Activated CD4-positive, alpha-beta T cell treated with anti-CD3 and anti-CD28 coated beads, Interleukin-2, amount 10 ng/mL, durations not matched to agents 24 days and 14 days (primary cell): Measurements from ENCODE around the gene LRIG2. TPM values are rescaled to one million over a fixed set of nuclear protein-coding genes. Genes with fewer than 3 reads are reported as not detected.

Experiments used
- DNase-seq: peaks from one replicate; pipeline ENCODE4 v3.0.0; 2022
- H3K27ac Mint-ChIP-seq: one replicate; pipeline ENCODE4 v1.8.0; 2022; ENCODE audit warnings: mild to moderate bottlenecking, mixed read lengths
- H3K27me3 Mint-ChIP-seq: one replicate; pipeline ENCODE4 v1.8.0; 2022; ENCODE audit warnings: mixed read lengths
- H3K36me3 Mint-ChIP-seq: one replicate; pipeline ENCODE4 v1.8.0; 2022; ENCODE audit warnings: low read depth, mild to moderate bottlenecking, mixed read lengths
- H3K4me1 Mint-ChIP-seq: one replicate; pipeline ENCODE4 v1.8.0; 2021; ENCODE audit warnings: mixed read lengths
- H3K4me3 Mint-ChIP-seq: one replicate; pipeline ENCODE4 v1.8.0; 2022; ENCODE audit warnings: mild to moderate bottlenecking, moderate library complexity, mixed read lengths
- H3K9me3 Mint-ChIP-seq: one replicate; pipeline ENCODE4 v1.8.0; 2021; ENCODE audit warnings: mixed read lengths
- intact Hi-C: fragments of 100-400 bp; cut with micrococcal nuclease; formaldehyde crosslinking; loops from one replicate; pipeline ENCODE4 v1.15.1; 2023
- total RNA-seq: library from RNA; stranded (reverse); gene quantifications from 2 replicates; pipeline ENCODE4 v1.2.3, GENCODE V29; 2022

LRIG2 gene
- total RNA-seq, 1 donor from 2014 or later = 12.7 TPM

DNA sequence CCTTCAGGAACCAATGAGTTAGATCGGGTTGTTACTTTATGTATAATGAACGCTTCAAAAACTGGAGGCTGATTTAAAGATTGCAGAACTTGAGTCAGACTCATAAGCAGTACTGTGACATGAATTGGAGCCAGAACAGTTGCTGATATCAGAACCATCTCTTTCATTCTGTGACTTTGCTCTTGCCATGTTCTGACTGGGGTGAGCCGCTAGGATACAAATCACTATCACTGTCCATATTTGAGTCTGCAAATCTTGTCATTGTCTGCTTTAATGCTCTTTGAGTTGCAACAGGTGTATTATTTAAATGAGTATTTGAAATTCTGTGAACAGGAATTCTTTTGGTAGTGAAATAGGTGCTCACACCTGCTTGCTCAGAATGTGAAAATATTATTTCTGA lies 52.5 kb downstream of the LRIG2 start:
- Mint-ChIP-seq H3K4me1 (peaks cover 3% of the 10 kb centered on the region), H3K27ac (no peak overlapping the region), H3K27me3 (no peaks in the 10 kb centered on the region), H3K36me3 (peaks cover 60% of the 10 kb centered on the region), H3K9me3 (no peaks in the 10 kb centered on the region), H3K4me3 (no peak overlapping the region)
- DNase-seq = no peak
- intact Hi-C loops = loop anchor here (10.0 kb wide), 1 partner anchor 849 kb away; the partner anchor contains the start of gene OLFML3

DNA sequence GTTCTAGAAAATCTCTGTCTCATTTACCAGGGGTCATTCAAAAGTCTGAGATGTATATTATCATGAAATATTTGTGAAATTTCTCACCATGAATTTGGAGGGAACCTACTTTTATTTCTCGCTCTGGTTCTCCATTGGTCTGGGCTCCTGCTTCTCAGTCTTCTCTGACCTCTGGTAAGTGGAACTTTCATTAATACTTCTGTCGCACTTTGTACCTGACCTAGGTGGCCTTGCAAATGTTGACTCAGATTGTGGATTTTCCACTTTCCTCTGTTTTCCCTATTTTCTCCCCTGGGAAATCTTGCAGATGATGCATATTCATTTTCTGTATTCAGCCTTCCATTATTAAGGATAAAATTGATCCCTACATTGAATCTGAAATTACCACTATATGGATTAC lies 53.2 kb downstream of the LRIG2 start:
- Mint-ChIP-seq H3K27me3 (no peaks in the 10 kb centered on the region), H3K27ac (no peak overlapping the region), H3K4me3 (no peak overlapping the region), H3K4me1 (peaks cover 3% of the 10 kb centered on the region), H3K36me3 (peaks cover 57% of the 10 kb centered on the region), H3K9me3 (no peaks in the 10 kb centered on the region)
- DNase-seq = no peak
- intact Hi-C loops = loop anchor here (10.0 kb wide), 1 partner anchor 849 kb away; the partner anchor contains the start of gene OLFML3

DNA sequence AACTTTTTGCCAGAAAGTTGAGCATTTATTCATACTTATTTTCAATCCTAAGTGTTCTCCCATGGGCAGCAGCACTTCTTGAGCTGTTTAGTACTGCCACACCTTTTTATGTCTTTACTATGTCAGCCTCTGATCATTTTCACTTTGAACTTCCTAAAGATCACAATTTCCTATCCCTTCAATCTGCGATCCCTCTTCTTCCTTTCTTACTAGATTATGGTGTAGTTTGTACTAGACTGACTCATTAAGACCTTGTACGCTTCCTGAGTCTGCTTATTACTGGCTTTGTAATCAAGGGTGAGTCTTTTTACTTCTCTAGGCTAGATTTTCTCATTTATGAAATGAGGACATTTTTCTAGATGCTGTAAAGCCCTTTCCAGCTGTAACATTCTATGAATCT lies 55.1 kb downstream of the LRIG2 start:
- H3K4me3 Mint-ChIP-seq = no peak overlapping the region
- H3K27ac Mint-ChIP-seq = no peak overlapping the region
- intact Hi-C loops = loop anchor here (10.0 kb wide), 1 partner anchor 847 kb away; the partner anchor contains the start of gene OLFML3
- peaks cover 47% of the 10 kb centered on the region for H3K36me3 Mint-ChIP-seq
- peaks cover 6% of the 10 kb centered on the region for H3K4me1 Mint-ChIP-seq
- no peaks in the 10 kb centered on the region for H3K9me3 Mint-ChIP-seq
- DNase-seq = no peak
- H3K27me3 Mint-ChIP-seq = no peaks in the 10 kb centered on the region

- H3K4me1 Mint-ChIP-seq = peaks cover 7% of the 10 kb centered on the region
- no peak overlapping the region for H3K4me3 Mint-ChIP-seq
- H3K36me3 Mint-ChIP-seq = peaks cover 37% of the 10 kb centered on the region
- no peak for DNase-seq
- H3K27me3 Mint-ChIP-seq = no peaks in the 10 kb centered on the region
- intact Hi-C loops = loop anchor here (10.0 kb wide), 1 partner anchor 845 kb away; the partner anchor contains the start of gene OLFML3
- no peak overlapping the region for H3K27ac Mint-ChIP-seq
- no peaks in the 10 kb centered on the region for H3K9me3 Mint-ChIP-seq
These were observed 56.7 kb downstream of the LRIG2 start for GRCh38 chr1:113129529-113130185.

- intact Hi-C loops = loop anchor here (2.0 kb wide), 1 partner anchor 60 kb away; the partner anchor contains the start of gene LRIG2
- Mint-ChIP-seq H3K27me3 (no peaks in the 10 kb centered on the region), H3K4me1 (peaks cover 7% of the 10 kb centered on the region), H3K36me3 (peaks cover 17% of the 10 kb centered on the region), H3K4me3 (no peak overlapping the region), H3K9me3 (no peaks in the 10 kb centered on the region), H3K27ac (peak overlapping the region; percentile 43)
- DNase-seq = no peak
These were observed 60.0 kb downstream of the LRIG2 start for GRCh38 chr1:113133038-113133437.

GRCh38 chr1:113133759-113134158 lies 60.8 kb downstream of the LRIG2 start:
- Mint-ChIP-seq H3K4me3 (no peak overlapping the region), H3K27ac (no peak overlapping the region), H3K27me3 (no peaks in the 10 kb centered on the region), H3K9me3 (no peaks in the 10 kb centered on the region), H3K36me3 (peaks cover 12% of the 10 kb centered on the region), H3K4me1 (peaks cover 7% of the 10 kb centered on the region)
- intact Hi-C loops = loop anchor here (2.0 kb wide), 1 partner anchor 61 kb away; the partner anchor contains the start of gene LRIG2
- DNase-seq = no peak

- Mint-ChIP-seq H3K9me3 (no peaks in the 10 kb centered on the region), H3K4me1 (peaks cover 4% of the 10 kb centered on the region), H3K4me3 (no peak overlapping the region), H3K36me3 (peaks cover 2% of the 10 kb centered on the region), H3K27me3 (no peaks in the 10 kb centered on the region), H3K27ac (no peak overlapping the region)
- DNase-seq = no peak
- intact Hi-C loops = no loop called here
These were observed 62.5 kb downstream of the LRIG2 start for GRCh38 chr1:113135460-113135859.

GRCh38 chr1:113136476-113136875 lies 63.5 kb downstream of the LRIG2 start:
- peaks cover 6% of the 10 kb centered on the region for H3K4me1 Mint-ChIP-seq
- no peaks in the 10 kb centered on the region for H3K9me3 Mint-ChIP-seq
- H3K27me3 Mint-ChIP-seq = no peaks in the 10 kb centered on the region
- H3K4me3 Mint-ChIP-seq = no peak overlapping the region
- peaks cover 2% of the 10 kb centered on the region for H3K36me3 Mint-ChIP-seq
- no peak overlapping the region for H3K27ac Mint-ChIP-seq
- intact Hi-C loops = no loop called here
- DNase-seq = no peak

DNA sequence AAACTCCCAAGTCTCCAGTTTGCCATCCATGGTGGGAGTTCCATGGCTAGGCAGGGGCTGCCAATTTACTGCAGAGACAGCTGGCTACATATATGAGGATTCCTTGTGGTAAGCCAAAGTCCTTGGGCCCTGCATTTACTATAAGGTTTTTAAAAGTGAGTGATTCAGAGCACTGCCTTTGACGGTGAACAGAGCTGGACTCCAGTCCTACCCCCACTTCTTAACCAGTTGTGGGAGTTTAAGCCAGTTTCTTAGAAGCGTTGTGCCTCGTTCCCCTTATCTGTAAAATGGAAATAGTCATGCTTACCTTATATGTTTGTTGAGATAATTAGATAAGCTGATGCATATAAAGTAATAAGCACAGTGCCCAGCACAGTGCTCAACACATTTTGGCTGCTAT lies 64.6 kb downstream of the LRIG2 start:
- Mint-ChIP-seq H3K4me3 (no peak overlapping the region), H3K36me3 (peaks cover 2% of the 10 kb centered on the region), H3K27me3 (no peaks in the 10 kb centered on the region), H3K27ac (no peak overlapping the region), H3K9me3 (no peaks in the 10 kb centered on the region), H3K4me1 (peaks cover 12% of the 10 kb centered on the region)
- intact Hi-C loops = no loop called here
- no peak for DNase-seq

GRCh38 chr1:113138778-113139177 lies 65.8 kb downstream of the LRIG2 start:
- no peak for DNase-seq
- Mint-ChIP-seq H3K4me1 (peaks cover 14% of the 10 kb centered on the region), H3K27ac (no peak overlapping the region), H3K9me3 (no peaks in the 10 kb centered on the region), H3K36me3 (no peaks in the 10 kb centered on the region), H3K4me3 (no peak overlapping the region), H3K27me3 (no peaks in the 10 kb centered on the region)
- intact Hi-C loops = no loop called here

DNA sequence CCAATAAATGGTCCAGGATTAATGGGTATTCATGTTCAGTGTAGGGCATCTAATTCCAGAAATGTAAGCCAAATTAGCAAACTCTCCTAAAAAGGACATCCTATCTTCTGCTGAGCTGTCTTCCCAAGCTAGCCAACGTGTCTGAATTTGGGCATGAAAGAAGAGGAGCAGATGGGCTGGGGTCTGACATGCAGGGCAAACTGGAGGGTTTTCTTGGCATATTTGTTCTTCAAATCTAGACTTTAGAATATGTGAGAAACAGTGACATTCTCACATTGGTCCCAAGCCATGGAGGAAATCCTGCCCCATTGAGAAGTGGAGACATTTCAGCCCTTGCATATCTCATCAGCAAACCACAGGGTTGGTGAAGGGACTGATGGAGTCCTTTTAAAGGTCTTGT lies 67.2 kb downstream of the LRIG2 start:
- H3K4me1 Mint-ChIP-seq = peaks cover 18% of the 10 kb centered on the region
- no peaks in the 10 kb centered on the region for H3K36me3 Mint-ChIP-seq
- H3K27me3 Mint-ChIP-seq = no peaks in the 10 kb centered on the region
- intact Hi-C loops = loop anchor here (1.0 to 5.0 kb wide), 3 partner anchors 313 to 672 kb away; partner anchors contain the start of gene RSBN1
- no peak overlapping the region for H3K4me3 Mint-ChIP-seq
- no peaks in the 10 kb centered on the region for H3K9me3 Mint-ChIP-seq
- no peak overlapping the region for H3K27ac Mint-ChIP-seq
- no peak for DNase-seq

- Mint-ChIP-seq H3K9me3 (no peaks in the 10 kb centered on the region), H3K27me3 (no peaks in the 10 kb centered on the region), H3K27ac (no peak overlapping the region), H3K4me3 (no peak overlapping the region), H3K36me3 (no peaks in the 10 kb centered on the region), H3K4me1 (peaks cover 18% of the 10 kb centered on the region)
- intact Hi-C loops = loop anchor here (1.0 to 5.0 kb wide), 3 partner anchors 312 to 671 kb away; partner anchors contain the start of gene RSBN1
- peak; percentile 86 for DNase-seq
These were observed 67.8 kb downstream of the LRIG2 start for GRCh38 chr1:113140588-113141446.

- Mint-ChIP-seq H3K36me3 (no peaks in the 10 kb centered on the region), H3K4me3 (no peak overlapping the region), H3K27ac (no peak overlapping the region), H3K27me3 (no peaks in the 10 kb centered on the region), H3K9me3 (no peaks in the 10 kb centered on the region), H3K4me1 (peaks cover 25% of the 10 kb centered on the region)
- DNase-seq = no peak
- intact Hi-C loops = loop anchor here (2.0 to 5.0 kb wide), 2 partner anchors 311 to 670 kb away; partner anchors contain the start of gene RSBN1
These were observed 68.9 kb downstream of the LRIG2 start for GRCh38 chr1:113141650-113142473.
